Bronchial epithelial cell (primary cell): ENCODE results near the gene PLG. TPM values are rescaled to one million over a fixed set of nuclear protein-coding genes. Genes with fewer than 3 reads are reported as not detected.
A peak's percentile ranks its signal among the peaks of the same experiment; 100 is the strongest.
"Not testable (repeated sequence)": the region's sequence is repeated elsewhere in the genome, so short reads cannot be mapped to it uniquely, and the experiment has no call there.

Experiments used
- DNase-seq: peaks from one replicate; pipeline ENCODE4 v3.0.0-alpha.2; 2010; ENCODE audit warnings: low read depth
- FAIRE-seq: peaks from 2 replicates; lab custom pipeline; 2011; peaks lifted over from hg19 to GRCh38; lab: Jason Lieb, UNC
- H3K27me3 ChIP-seq: 2 replicates; pipeline ENCODE4 v1.5.1; 2011; ENCODE audit warnings: low read length; ENCODE audit not compliant: control insufficient read depth, insufficient read depth
- H3K36me3 ChIP-seq: 2 replicates; pipeline ENCODE4 v1.5.1; 2011; ENCODE audit warnings: low read length; ENCODE audit not compliant: control insufficient read depth, insufficient read depth
- H3K4me3 ChIP-seq: 2 replicates; pipeline ENCODE4 v1.5.1; 2011; ENCODE audit warnings: mild to moderate bottlenecking, low read depth, low read length, control low read depth
- total RNA-seq: library from RNA; depleted of rRNA; stranded (reverse); fragments of >200 nt; gene quantifications from 2 replicates; pipeline ENCODE4 v1.2.1, GENCODE V29; 2014
- TF ChIP-seq, protein P1 (sequence below): IDR thresholded peaks from 2 replicates; pipeline ENCODE4 v1.5.1; 2011; ENCODE audit warnings: mild to moderate bottlenecking, moderate library complexity, low read length, control low read depth, inconsistent platforms; ENCODE audit not compliant: insufficient read depth, severe bottlenecking

The PLG gene
- total RNA-seq, 1 donor from 2014 or later = not detected

- DNase-seq (no peak), FAIRE-seq (no peak)
- Histone ChIP-seq H3K36me3 (no peaks in the 10 kb centered on the region), H3K27me3 (no peaks in the 10 kb centered on the region), H3K4me3 (no peak overlapping the region)
- TF ChIP-seq, protein P1, sequence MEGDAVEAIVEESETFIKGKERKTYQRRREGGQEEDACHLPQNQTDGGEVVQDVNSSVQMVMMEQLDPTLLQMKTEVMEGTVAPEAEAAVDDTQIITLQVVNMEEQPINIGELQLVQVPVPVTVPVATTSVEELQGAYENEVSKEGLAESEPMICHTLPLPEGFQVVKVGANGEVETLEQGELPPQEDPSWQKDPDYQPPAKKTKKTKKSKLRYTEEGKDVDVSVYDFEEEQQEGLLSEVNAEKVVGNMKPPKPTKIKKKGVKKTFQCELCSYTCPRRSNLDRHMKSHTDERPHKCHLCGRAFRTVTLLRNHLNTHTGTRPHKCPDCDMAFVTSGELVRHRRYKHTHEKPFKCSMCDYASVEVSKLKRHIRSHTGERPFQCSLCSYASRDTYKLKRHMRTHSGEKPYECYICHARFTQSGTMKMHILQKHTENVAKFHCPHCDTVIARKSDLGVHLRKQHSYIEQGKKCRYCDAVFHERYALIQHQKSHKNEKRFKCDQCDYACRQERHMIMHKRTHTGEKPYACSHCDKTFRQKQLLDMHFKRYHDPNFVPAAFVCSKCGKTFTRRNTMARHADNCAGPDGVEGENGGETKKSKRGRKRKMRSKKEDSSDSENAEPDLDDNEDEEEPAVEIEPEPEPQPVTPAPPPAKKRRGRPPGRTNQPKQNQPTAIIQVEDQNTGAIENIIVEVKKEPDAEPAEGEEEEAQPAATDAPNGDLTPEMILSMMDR = no peak
Observed at GRCh38 chr6:160685762-160686450, 16.1 kb upstream of the PLG start.

GRCh38 chr6:160690458-160690857 is 11.6 kb upstream of the PLG start:
- no peak for DNase-seq
- no peak overlapping the region for H3K4me3 ChIP-seq
- no peaks in the 10 kb centered on the region for H3K27me3 ChIP-seq
- no peak for FAIRE-seq
- TF ChIP-seq, protein P1 = no peak
- H3K36me3 ChIP-seq = no peaks in the 10 kb centered on the region

- DNase-seq (no peak), FAIRE-seq (no peak)
- TF ChIP-seq, protein P1 = no peak
- H3K27me3 ChIP-seq = no peaks in the 10 kb centered on the region
- H3K36me3 ChIP-seq = no peaks in the 10 kb centered on the region
- no peak overlapping the region for H3K4me3 ChIP-seq
Observed at GRCh38 chr6:160691617-160692016, 10.4 kb upstream of the PLG start.

DNA sequence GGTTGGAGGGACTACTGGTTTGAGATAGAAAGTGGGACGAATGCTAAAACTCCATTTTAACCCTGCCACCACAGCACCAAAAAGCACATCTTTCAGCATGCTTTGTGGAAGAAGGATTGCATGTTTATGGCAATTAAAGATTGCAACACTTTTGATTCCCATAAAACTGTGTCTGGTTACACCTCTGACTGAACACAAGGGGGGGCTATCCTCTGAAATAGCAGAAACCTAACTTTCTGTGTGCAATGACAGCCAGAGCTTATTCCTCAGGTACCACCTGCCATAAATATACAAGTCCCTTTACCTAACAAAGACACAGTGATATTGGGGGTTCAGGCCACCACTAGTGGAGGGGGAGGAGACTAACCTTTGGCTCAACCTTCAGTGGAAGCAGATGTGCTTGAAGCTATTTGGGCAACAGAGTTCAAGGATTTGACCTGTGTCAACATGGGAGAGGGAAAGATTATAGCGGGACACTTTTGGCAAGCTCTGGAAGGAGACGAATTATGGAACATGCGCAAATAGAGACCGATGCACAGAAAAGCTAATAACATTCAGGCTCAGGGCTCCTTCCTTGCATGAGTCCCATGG is 9.6 kb upstream of the PLG start:
- FAIRE-seq = no peak

DNA sequence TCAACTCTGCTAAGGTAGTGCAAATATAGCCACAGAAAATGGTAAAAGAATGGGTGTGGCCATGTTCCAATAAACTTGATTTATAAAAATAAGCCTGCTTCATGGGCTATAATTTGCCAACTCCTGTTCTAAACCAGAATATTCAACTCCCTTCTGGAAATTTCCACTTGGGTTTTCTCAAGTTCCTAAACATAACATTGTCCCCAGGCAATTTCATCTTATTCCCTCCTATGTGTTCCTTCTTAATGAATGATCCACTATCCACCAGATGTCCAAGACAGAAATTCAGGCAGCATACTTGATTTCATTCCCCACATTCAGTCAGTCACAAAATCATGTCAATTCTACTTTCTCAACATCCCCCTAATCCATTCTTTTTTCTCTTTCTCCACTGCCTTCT is 7.0 kb upstream of the PLG start:
- DNase-seq = peak; percentile 21

More for the DNA sequence above, 9.6 kb upstream of the PLG start:
- H3K4me3 ChIP-seq = no peak overlapping the region
- no peaks in the 10 kb centered on the region for H3K27me3 ChIP-seq
- TF ChIP-seq, protein P1 = peak; percentile 31
- H3K36me3 ChIP-seq = no peaks in the 10 kb centered on the region
- DNase-seq = no peak

GRCh38 chr6:160695622-160696021 is 6.4 kb upstream of the PLG start:
- FAIRE-seq, H3K27me3 ChIP-seq, H3K36me3 ChIP-seq, H3K4me3 ChIP-seq, DNase-seq: not testable (repeated sequence)

More for the DNA sequence above, 7.0 kb upstream of the PLG start:
- not testable (repeated sequence) for H3K4me3 ChIP-seq, FAIRE-seq, H3K27me3 ChIP-seq, H3K36me3 ChIP-seq

DNA sequence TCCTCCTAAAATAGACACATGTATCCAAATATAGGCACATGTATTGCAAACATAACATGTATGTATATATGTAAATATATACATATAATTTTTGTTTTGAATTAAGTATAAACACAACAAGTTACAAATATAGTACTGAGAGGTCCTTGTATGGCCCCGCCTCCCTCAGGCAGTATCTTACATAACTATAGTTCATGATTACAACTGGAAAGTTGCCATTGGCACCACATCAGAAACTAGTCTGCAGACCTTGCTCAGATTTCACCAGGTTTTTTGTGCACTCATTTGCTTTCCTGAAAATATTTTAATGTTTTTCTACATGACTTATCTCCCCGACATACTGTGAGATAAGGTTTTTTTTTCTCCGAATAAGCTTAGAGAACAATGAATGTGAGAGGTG is 5.2 kb upstream of the PLG start:
- not testable (repeated sequence) for H3K27me3 ChIP-seq, H3K4me3 ChIP-seq, FAIRE-seq, H3K36me3 ChIP-seq, DNase-seq
